NCI-H1436 treated with DMSO at 0.1 percent for 48 hours (cell line): Measurements from ENCODE around the gene PITX1.
"Not testable (repeated sequence)": the region's sequence is repeated elsewhere in the genome, so short reads cannot be mapped to it uniquely, and the experiment has no call there.

ENCODE experiments used
- DNase-seq: peaks from one replicate; lab custom pipeline; 2025; lab: John Stamatoyannopoulos, UW

Gene PITX1

GRCh38 chr5:135010502-135011354 is 23.3 kb downstream of the PITX1 start:
- no peak for DNase-seq

- no peak for DNase-seq
Measured at GRCh38 chr5:135009736-135010501, 24.1 kb downstream of the PITX1 start.

GRCh38 chr5:135008981-135009735 is 24.9 kb downstream of the PITX1 start:
- no peak for DNase-seq

- no peak for DNase-seq
Measured at GRCh38 chr5:135008556-135008955, 25.5 kb downstream of the PITX1 start.

GRCh38 chr5:135007749-135008363 is 26.2 kb downstream of the PITX1 start:
- DNase-seq: no peak

GRCh38 chr5:135007305-135007704 is 26.7 kb downstream of the PITX1 start:
- DNase-seq: no peak

- no peak for DNase-seq
Measured at GRCh38 chr5:135005076-135005475, 29.0 kb downstream of the PITX1 start.

- DNase-seq: no peak
Measured at GRCh38 chr5:135004376-135004775, 29.7 kb downstream of the PITX1 start.

GRCh38 chr5:134998068-134998467 is 36.0 kb downstream of the PITX1 start:
- DNase-seq: not testable (repeated sequence)

GRCh38 chr5:134997015-134997414 is 37.0 kb downstream of the PITX1 start:
- DNase-seq: no peak

- no peak for DNase-seq
Measured at GRCh38 chr5:134995850-134996402, 38.1 kb downstream of the PITX1 start.

- no peak for DNase-seq
Measured at GRCh38 chr5:134994560-134995156, 39.4 kb downstream of the PITX1 start.

GRCh38 chr5:134993161-134993560 is 40.9 kb downstream of the PITX1 start:
- DNase-seq: no peak

- DNase-seq: no peak
Measured at GRCh38 chr5:134992148-134992547, 41.9 kb downstream of the PITX1 start.

- not testable (repeated sequence) for DNase-seq
Measured at GRCh38 chr5:134990183-134990582, 43.8 kb downstream of the PITX1 start.

GRCh38 chr5:134989266-134989830 is 44.7 kb downstream of the PITX1 start:
- DNase-seq: no peak

- DNase-seq: no peak
Measured at GRCh38 chr5:134982230-134982629, 51.8 kb downstream of the PITX1 start.

GRCh38 chr5:134979416-134979815 is 54.6 kb downstream of the PITX1 start:
- DNase-seq: no peak
